GM19438 (cell line): ENCODE measurements around the gene FANCC.
"Not testable (repeated sequence)": the region's sequence is repeated elsewhere in the genome, so short reads cannot be mapped to it uniquely, and the experiment has no call there.

Experiments used
- ATAC-seq: cut with Tn5 transposase; IDR thresholded peaks from one replicate; pipeline ENCODE4 v1.9.1; 2021; ENCODE audit warnings: low read depth; ENCODE audit not compliant: unreplicated experiment

The FANCC gene

DNA sequence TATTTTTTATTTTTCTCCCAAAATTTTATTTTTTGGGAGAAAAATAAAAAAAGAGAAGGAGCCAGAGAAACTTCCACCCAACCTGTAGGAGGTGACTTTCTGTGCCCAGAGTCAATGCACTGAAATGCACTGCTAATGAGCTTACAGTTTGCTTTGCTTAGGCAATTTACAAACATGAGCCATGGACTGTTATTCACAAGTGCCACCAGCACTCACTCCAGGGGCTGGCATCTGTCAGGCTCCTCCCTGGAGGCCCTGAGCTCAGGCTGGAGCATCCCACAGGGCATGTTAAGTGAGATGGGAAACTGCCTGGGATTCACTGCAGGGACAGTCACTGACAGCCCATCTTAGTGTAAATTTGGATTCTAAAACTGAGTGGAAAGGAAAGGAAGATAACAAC is 74.9 kb downstream of the FANCC start:
- no peak for ATAC-seq

DNA sequence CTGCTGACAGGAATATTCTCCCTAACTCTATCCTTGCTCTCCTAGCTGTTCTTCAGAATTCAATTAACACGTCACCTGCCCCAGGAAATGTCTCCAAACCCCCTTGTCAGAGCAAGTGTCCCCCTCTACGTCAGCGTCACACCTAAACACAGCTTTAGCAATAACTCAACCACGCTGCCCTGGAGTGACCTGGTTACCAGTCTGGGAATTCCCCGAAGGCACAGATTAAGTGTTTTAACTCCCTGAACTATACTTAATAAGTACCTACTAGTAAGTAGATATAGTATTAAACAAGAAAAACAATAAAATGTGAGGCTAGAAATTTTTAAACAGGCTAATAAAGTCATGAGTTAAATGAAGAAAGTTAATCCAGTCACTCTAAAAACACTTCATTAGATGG is 78.4 kb downstream of the FANCC start:
- ATAC-seq = no peak

- ATAC-seq = no peak
These were observed 80.2 kb downstream of the FANCC start for GRCh38 chr9:95237336-95237735.

GRCh38 chr9:95230046-95230445 is 87.5 kb downstream of the FANCC start:
- no peak for ATAC-seq

- ATAC-seq = no peak
These were observed 88.1 kb downstream of the FANCC start for GRCh38 chr9:95229230-95229915.

DNA sequence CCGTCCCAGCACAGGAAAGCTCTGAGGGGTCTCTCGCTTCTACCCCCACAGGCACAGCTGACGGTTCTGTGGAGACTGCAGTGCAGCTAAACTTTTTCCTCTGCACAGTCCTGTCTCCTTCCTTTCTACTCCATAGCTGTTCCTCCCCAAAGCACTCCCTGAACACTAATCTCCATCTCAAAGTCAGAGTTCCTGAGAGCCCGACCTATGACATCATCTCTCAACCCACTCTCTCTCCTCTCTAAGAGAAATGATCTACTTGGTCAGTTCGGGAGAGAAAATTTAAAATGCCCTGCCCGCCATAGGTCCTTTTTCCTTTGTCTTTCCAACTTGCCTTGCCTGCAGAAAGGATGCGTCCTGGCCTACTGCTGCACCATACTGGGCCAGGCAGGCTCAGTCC is 90.6 kb downstream of the FANCC start:
- ATAC-seq = no peak

DNA sequence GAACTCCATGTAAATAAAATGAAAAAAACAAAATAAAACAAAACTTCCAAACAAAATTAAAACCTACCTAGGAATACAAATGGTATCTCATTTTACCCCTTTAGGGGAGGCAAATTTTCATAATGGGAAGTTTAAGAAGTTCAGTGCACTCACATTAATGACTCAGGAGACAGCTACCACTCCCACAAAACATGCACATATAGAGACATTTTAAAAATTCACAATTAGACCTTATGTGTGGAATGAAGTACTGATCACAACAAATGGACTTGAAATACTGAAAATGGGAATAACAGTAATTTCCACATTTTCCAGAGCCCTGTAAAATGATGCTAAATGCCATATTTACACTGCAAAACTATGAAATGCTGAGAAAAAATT is 91.8 kb downstream of the FANCC start:
- no peak for ATAC-seq

GRCh38 chr9:95225076-95225725 is 92.3 kb downstream of the FANCC start:
- ATAC-seq = no peak

DNA sequence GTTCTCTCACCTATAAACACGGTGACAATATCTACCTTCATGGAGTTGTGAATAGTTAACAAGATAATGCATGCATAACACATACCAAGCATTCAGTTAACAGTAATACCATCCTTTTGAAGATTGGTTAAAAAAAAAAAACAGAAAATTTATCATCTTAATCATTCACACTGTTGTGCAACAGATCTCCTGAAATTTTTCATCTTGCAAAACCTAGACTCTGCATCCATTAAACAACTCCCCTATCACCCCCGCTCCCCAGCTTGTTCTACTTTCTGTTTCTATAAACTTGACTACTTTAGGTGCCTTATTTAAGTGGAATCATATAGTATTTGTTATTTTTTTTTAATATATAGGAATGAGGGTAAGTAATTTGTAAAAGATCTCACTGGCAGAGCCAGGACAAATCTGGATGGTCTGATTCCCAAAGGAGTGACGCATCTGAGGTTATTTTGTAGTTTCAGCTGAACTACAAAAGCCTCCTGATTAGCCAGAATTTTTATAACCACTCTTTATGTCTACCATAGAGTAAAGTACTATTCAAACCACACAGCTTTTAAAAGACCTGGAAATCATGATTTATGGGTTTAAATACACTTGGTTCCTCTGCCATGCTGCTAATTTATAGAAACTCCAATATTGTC is 93.0 kb downstream of the FANCC start:
- no peak for ATAC-seq

GRCh38 chr9:95220352-95220751 is 97.2 kb downstream of the FANCC start:
- not testable (repeated sequence) for ATAC-seq

GRCh38 chr9:95218773-95219172 is 98.7 kb downstream of the FANCC start:
- no peak for ATAC-seq

DNA sequence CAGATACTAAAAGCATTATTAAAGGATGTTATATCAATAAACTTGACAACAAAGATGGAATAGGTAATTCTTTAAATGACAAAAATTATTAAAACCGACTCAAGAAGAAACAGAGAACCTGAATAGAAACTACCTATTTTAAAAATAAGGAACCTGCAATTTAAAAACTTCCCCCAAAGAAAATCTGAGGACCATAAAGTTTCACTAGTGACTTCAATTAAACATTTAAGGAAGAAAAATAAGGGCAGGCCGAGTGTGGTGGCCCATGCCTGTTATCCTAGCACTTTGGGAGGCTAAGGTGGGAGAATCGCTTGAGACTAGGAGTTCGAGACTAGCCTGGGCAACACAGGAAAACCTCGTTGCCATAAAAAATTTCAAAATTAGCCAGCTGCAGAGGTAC is 99.6 kb downstream of the FANCC start:
- ATAC-seq = no peak

- no peak for ATAC-seq
These were observed 102.1 kb downstream of the FANCC start for GRCh38 chr9:95215336-95215898.

GRCh38 chr9:95213117-95213516 is 104.4 kb downstream of the FANCC start:
- no peak for ATAC-seq

DNA sequence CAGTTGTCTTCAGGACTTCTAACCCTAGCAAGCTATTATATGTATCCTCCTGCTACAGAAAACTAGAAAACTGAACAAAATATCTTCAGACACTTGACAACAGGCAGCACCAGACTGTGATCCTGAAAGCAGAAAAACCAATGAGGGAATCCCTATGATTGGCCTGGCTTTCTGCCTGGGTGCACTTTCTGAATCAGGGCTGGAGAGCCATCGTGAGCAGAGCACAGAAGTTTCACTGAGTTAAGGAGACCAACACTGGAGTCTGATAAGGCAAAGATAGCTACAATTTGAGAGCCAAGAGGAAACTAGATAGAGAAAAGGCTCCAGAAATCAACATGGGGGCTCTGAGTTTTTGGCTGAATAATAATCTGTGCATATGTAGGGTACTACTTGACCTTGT is 106.5 kb downstream of the FANCC start:
- ATAC-seq = no peak

DNA sequence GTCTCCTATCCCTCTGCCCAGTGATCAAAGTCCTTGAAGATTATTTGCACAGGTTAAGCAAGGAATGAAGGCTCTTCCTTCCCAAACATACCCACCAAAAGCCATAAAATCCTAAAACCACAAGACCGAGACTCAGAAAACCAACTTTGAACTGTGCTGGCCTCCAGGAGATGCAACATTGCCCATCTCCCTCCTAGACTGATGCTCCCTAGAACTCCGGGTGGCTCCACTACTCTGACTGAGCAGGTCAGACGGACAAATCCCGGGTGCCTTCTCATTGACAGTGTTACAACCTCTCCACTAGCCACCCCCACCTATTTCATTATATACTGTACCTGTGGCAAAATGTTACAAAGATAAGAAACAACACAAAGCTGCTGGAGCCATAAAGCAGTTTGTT is 110.1 kb downstream of the FANCC start:
- no peak for ATAC-seq

DNA sequence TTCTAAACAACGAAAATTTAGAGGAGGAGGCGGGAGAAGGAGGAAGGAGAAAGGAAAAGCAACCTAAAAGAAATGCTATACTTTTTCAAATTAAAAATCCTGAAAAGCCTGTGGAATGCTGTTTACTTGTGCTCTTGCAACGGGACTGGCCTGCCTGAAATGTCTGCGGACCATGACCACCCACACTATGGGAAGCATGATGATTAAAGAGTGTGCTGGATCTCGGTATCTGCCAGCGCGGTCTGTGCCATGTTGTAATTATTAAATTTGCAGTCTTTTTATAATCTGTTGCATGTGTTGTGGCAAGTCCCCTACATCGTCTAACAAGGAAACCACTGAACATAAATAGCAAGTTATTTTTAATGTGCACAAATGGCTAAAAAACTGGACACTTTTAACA is 111.4 kb downstream of the FANCC start:
- no peak for ATAC-seq

- ATAC-seq = no peak
These were observed 112.8 kb downstream of the FANCC start for GRCh38 chr9:95204710-95205109.

DNA sequence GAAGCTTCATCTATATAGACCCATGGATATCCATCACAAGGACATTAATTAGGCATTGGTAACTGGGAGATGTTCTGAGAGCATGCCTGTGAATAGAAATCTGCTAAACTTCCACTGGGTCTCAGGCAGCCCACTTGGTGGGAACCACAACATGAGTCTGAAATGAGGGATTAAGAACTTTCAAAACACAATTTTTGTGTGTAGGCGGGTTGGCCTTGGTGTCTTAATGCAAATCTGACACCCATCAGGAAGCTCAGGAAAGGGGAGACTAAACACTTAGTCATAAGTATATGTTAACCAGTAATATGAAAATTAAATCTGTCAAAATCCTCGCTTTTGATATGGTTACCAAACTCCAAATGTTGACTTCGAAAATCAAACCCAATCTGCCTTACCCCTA is 113.2 kb downstream of the FANCC start:
- no peak for ATAC-seq

DNA sequence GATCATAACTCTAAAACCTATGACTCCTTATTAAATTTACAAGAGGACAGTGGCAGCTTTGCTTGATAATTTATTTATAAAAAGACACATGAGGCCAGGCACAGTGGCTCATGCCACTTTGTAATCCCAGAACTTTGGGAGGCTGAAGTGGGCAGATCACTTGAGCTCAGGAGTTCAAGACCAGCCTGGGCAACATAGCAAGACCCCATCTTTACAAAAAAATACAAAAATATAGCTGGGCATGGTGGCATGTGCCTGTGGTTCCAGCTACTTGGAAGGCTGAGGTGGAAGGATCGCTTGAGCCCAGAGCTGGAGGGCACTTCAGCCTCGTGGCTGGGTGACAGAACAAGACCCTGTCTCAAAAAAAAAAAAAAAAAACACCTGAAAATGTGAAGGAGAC is 114.5 kb downstream of the FANCC start:
- not testable (repeated sequence) for ATAC-seq

GRCh38 chr9:95202076-95202681 is 115.3 kb downstream of the FANCC start:
- ATAC-seq = no peak
